Loucy (cell line): ENCODE results near the gene ABCB11.

Source experiments
- H2AFZ ChIP-seq: fragments of 200-600 bp; sonication (generic); 2 replicates; pipeline ENCODE4 v1.6.0; 2016; ENCODE audit warnings: antibody characterized with exemption, mild to moderate bottlenecking, low read length, moderate library complexity
- H3F3A ChIP-seq: fragments of 200-600 bp; 2 replicates; pipeline ENCODE4 v1.6.0; 2016; ENCODE audit warnings: antibody characterized with exemption, low read depth, mild to moderate bottlenecking
- H3K27me3 ChIP-seq: fragments of 200-600 bp; sonication (generic); 2 replicates; pipeline ENCODE4 v1.6.1; 2014; ENCODE audit warnings: low read length, mild to moderate bottlenecking; ENCODE audit not compliant: insufficient read depth, poor library complexity, severe bottlenecking
- H3K36me3 ChIP-seq: fragments of 200-600 bp; sonication (generic); 2 replicates; pipeline ENCODE4 v1.6.1; 2016; ENCODE audit warnings: low read length; ENCODE audit not compliant: insufficient read depth
- H3K4me1 ChIP-seq: fragments of 200-600 bp; sonication (generic); 2 replicates; pipeline ENCODE4 v1.5.1; 2014; ENCODE audit warnings: low read length, mild to moderate bottlenecking; ENCODE audit not compliant: insufficient read depth, poor library complexity, severe bottlenecking
- H3K4me2 ChIP-seq: fragments of 200-600 bp; sonication (generic); 2 replicates; pipeline ENCODE4 v1.6.0; 2014; ENCODE audit warnings: antibody characterized with exemption, low read length, low read depth, mild to moderate bottlenecking; ENCODE audit not compliant: poor library complexity, severe bottlenecking
- H3K4me3 ChIP-seq: fragments of 200-600 bp; sonication (generic); 2 replicates; pipeline ENCODE4 v1.5.1; 2014; ENCODE audit warnings: low read length, mild to moderate bottlenecking, mixed read lengths; ENCODE audit not compliant: poor library complexity, severe bottlenecking
- H3K79me2 ChIP-seq: fragments of 200-600 bp; sonication (generic); 2 replicates; pipeline ENCODE4 v1.6.1; 2014; ENCODE audit warnings: low read length; ENCODE audit not compliant: insufficient read depth
- H3K9ac ChIP-seq: fragments of 200-600 bp; sonication (generic); 2 replicates; pipeline ENCODE4 v1.6.0; 2014; ENCODE audit warnings: mild to moderate bottlenecking, low read depth, low read length, moderate library complexity; ENCODE audit not compliant: poor library complexity, severe bottlenecking
- H3K9me2 ChIP-seq: fragments of 200-600 bp; sonication (generic); replicated peaks from 2 replicates; pipeline ENCODE4 v1.6.1; 2016; ENCODE audit warnings: low read depth, low read length, mixed read lengths
- H3K9me3 ChIP-seq: fragments of 200-600 bp; sonication (generic); 2 replicates; pipeline ENCODE4 v1.6.1; 2014; ENCODE audit warnings: mild to moderate bottlenecking, antibody characterized with exemption, low read length, low read depth; ENCODE audit not compliant: insufficient read depth
- H4K20me1 ChIP-seq: fragments of 200-600 bp; sonication (generic); 2 replicates; pipeline ENCODE4 v1.6.0; 2014; ENCODE audit warnings: antibody characterized with exemption, low read length, mild to moderate bottlenecking; ENCODE audit not compliant: insufficient read depth, poor library complexity, severe bottlenecking
- CTCF ChIP-seq: fragments of 200-600 bp; sonication (generic); conservative IDR thresholded peaks from 2 replicates; pipeline ENCODE4 v1.5.1; 2014; ENCODE audit warnings: mild to moderate bottlenecking, antibody characterized with exemption, low read length
- EZH2phosphoT487 ChIP-seq: fragments of 200-600 bp; IDR thresholded peaks from 2 replicates; pipeline ENCODE4 v1.6.1; 2018; ENCODE audit warnings: antibody characterized with exemption, mild to moderate bottlenecking, moderate library complexity, borderline replicate concordance

Gene ABCB11

GRCh38 chr2:168955321-168955720, 75.8 kb downstream of the ABCB11 start:
- H3K79me2 ChIP-seq: no peaks in the 10 kb centered on the region
- H3K36me3 ChIP-seq: no peaks in the 10 kb centered on the region
- TF ChIP-seq EZH2phosphoT487 (no peak), CTCF (no peak)
- H2AFZ ChIP-seq: no peak overlapping the region
- H4K20me1 ChIP-seq: no peaks in the 10 kb centered on the region
- no peak overlapping the region for H3K4me2 ChIP-seq
- H3K9me3 ChIP-seq: peaks cover 8% of the 10 kb centered on the region; the same call in 1 of the 2 replicates
- H3K4me1 ChIP-seq: no peaks in the 10 kb centered on the region
- no peaks in the 10 kb centered on the region for H3K9me2 ChIP-seq
- no peaks in the 10 kb centered on the region for H3K27me3 ChIP-seq
- no peaks in the 10 kb centered on the region for H3F3A ChIP-seq
- H3K9ac ChIP-seq: no peak overlapping the region
- H3K4me3 ChIP-seq: no peak overlapping the region

GRCh38 chr2:168954256-168954655, 76.9 kb downstream of the ABCB11 start:
- Histone ChIP-seq H3K4me3 (no peak overlapping the region), H4K20me1 (no peaks in the 10 kb centered on the region), H3K9ac (no peak overlapping the region), H3K4me1 (no peaks in the 10 kb centered on the region), H3K36me3 (no peaks in the 10 kb centered on the region), H3K79me2 (no peaks in the 10 kb centered on the region), H3K4me2 (no peak overlapping the region), H3K9me3 (peaks cover 8% of the 10 kb centered on the region; the same call in 1 of the 2 replicates), H2AFZ (no peak overlapping the region), H3K27me3 (no peaks in the 10 kb centered on the region), H3F3A (no peaks in the 10 kb centered on the region), H3K9me2 (no peaks in the 10 kb centered on the region)
- TF ChIP-seq CTCF (no peak), EZH2phosphoT487 (no peak)

DNA sequence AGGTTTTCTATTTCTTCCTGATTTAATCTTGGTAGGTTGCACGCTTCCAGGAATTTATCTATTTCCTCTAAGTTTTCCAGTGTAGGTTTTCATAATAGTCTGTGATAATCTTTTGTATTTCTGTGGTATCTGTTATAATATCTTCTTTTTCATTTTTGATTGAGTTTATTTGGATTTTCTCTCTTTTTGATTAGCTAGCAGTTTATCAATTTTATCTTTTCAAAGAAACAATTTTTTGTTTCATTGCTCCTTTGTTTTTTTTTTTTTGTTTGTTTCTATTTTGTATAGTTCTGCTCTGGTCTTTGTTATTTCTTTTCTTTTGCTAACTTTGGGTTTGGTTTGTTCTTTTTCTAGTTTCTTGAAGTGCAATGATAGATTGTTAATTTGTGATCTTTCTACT, 78.7 kb downstream of the ABCB11 start:
- H3K9ac ChIP-seq: no peak overlapping the region
- H3K4me2 ChIP-seq: no peak overlapping the region
- no peak overlapping the region for H2AFZ ChIP-seq
- no peaks in the 10 kb centered on the region for H3K36me3 ChIP-seq
- no peaks in the 10 kb centered on the region for H3F3A ChIP-seq
- H4K20me1 ChIP-seq: no peaks in the 10 kb centered on the region
- no peaks in the 10 kb centered on the region for H3K9me2 ChIP-seq
- peaks cover 8% of the 10 kb centered on the region; the same call in 1 of the 2 replicates for H3K9me3 ChIP-seq
- H3K79me2 ChIP-seq: no peaks in the 10 kb centered on the region
- H3K27me3 ChIP-seq: no peaks in the 10 kb centered on the region
- H3K4me3 ChIP-seq: no peak overlapping the region
- H3K4me1 ChIP-seq: peaks cover 7% of the 10 kb centered on the region
- TF ChIP-seq EZH2phosphoT487 (no peak), CTCF (no peak)
